H1 (cell line): ENCODE results near the gene TYRP1. TPM values are rescaled to one million over a fixed set of nuclear protein-coding genes. Genes with fewer than 3 reads are reported as not detected.

Source experiments
- CTCF ChIA-PET: fragments of 300-600 bp; sonication (Branson Sonifier 250); formaldehyde crosslinking; loops from one replicate; lab custom pipeline; 2021; ENCODE audit not compliant: partially characterized antibody; lab: Charles Lee
- POLR2A ChIA-PET: fragments of 300-600 bp; sonication (Branson Sonifier 250); formaldehyde crosslinking; loops from one replicate; lab custom pipeline; 2021; ENCODE audit warnings: inconsistent platforms; ENCODE audit not compliant: partially characterized antibody; lab: Charles Lee
- DNase-seq, 2 experiments: peaks; one replicate each; pipeline versions ENCODE4 v3.0.0 to v3.0.0-alpha.2; 2010 to 2022; ENCODE audit warnings: low spot score in 2 of 2, low read depth in 1 of 2, mixed read lengths in 1 of 2
- FAIRE-seq: peaks from 2 replicates; lab custom pipeline; 2011; peaks lifted over from hg19 to GRCh38; lab: Jason Lieb, UNC
- H2AFZ ChIP-seq: 2 replicates; pipeline ENCODE4 v1.8.1; 2012; ENCODE audit warnings: low read length, inconsistent platforms
- H2AK5ac ChIP-seq: 2 replicates; pipeline ENCODE4 v1.6.1; 2013; ENCODE audit warnings: low read depth, low read length
- H2BK120ac ChIP-seq: replicated peaks from 2 replicates; pipeline ENCODE3; 2013; ENCODE audit warnings: low read depth, low read length, inconsistent platforms
- H2BK12ac ChIP-seq: 2 replicates; pipeline ENCODE4 v1.6.1; 2013; ENCODE audit warnings: low read depth, low read length
- H2BK15ac ChIP-seq: 2 replicates; pipeline ENCODE4 v1.6.1; 2013; ENCODE audit warnings: low read length
- H2BK20ac ChIP-seq: 2 replicates; pipeline ENCODE4 v1.6.1; 2013; ENCODE audit warnings: low read length
- H2BK5ac ChIP-seq: 2 replicates; pipeline ENCODE4 v1.6.1; 2013; ENCODE audit warnings: low read depth, low read length
- H3K14ac ChIP-seq: 2 replicates; pipeline ENCODE4 v1.6.1; 2013; ENCODE audit warnings: inconsistent platforms; ENCODE audit not compliant: insufficient read length
- H3K18ac ChIP-seq: 2 replicates; pipeline ENCODE4 v1.6.1; 2013; ENCODE audit warnings: low read length; ENCODE audit errors: extremely low read depth
- H3K23ac ChIP-seq: 2 replicates; pipeline ENCODE4 v1.6.1; 2013; ENCODE audit warnings: inconsistent platforms; ENCODE audit not compliant: insufficient read length
- H3K23me2 ChIP-seq: 2 replicates; pipeline ENCODE4 v1.6.1; 2013; ENCODE audit warnings: low read depth, low read length
- H3K27ac ChIP-seq: 2 replicates; pipeline ENCODE4 v1.6.1; 2011; ENCODE audit warnings: low read depth, low read length, inconsistent platforms
- H3K27me3 ChIP-seq, 4 experiments: replicated peaks in 1 of 4; 1 replicate in 1 of 4; 2 replicates in 3 of 4; pipeline versions ENCODE4 v1.6.1 to v1.8.1; 2011 to 2013; ENCODE audit warnings: low read length in 3 of 4, mild to moderate bottlenecking in 3 of 4, inconsistent platforms in 2 of 4, mixed read lengths in 2 of 4, moderate library complexity in 1 of 4; ENCODE audit not compliant: control insufficient read depth in 3 of 4, insufficient read depth in 3 of 4; ENCODE audit errors: extremely low read depth in 1 of 4
- H3K36me3 ChIP-seq, 4 experiments: 2 replicates each; pipeline versions ENCODE4 v1.6.1 to v1.8.1; 2011 to 2013; ENCODE audit warnings: mild to moderate bottlenecking in 4 of 4, low read length in 3 of 4, moderate library complexity in 2 of 4, control low read depth in 1 of 4, inconsistent platforms in 1 of 4; ENCODE audit not compliant: insufficient read depth in 4 of 4, control insufficient read depth in 2 of 4
- H3K4ac ChIP-seq: replicated peaks from 2 replicates; pipeline ENCODE3; 2013; ENCODE audit warnings: low read length, low read depth, mixed read lengths, inconsistent platforms; ENCODE audit not compliant: insufficient read length
- H3K4me1 ChIP-seq, 4 experiments: replicated peaks in 1 of 4; 1 replicate in 1 of 4; 2 replicates in 3 of 4; pipeline versions ENCODE4 v1.6.1 to v1.8.1; 2011 to 2013; ENCODE audit warnings: low read length in 3 of 4, inconsistent platforms in 2 of 4, mixed read lengths in 1 of 4; ENCODE audit not compliant: insufficient read depth in 4 of 4, control insufficient read depth in 3 of 4
- H3K4me2 ChIP-seq, 2 experiments: 2 replicates each; pipeline versions ENCODE4 v1.6.1 to v1.8.1; 2011 to 2013; ENCODE audit warnings: low read depth in 2 of 2, low read length in 2 of 2, control low read depth in 1 of 2, inconsistent platforms in 1 of 2, mild to moderate bottlenecking in 1 of 2; ENCODE audit not compliant: insufficient read depth in 1 of 2
- H3K4me3 ChIP-seq, 4 experiments: fragments of 200-600, 300-600 bp in 1 of 4; sonication (generic), shearing (Covaris generic), sonication (Bioruptor Twin) in 1 of 4; 2 replicates each; pipeline versions ENCODE4 v1.5.1 to v1.8.1; 2011 to 2016; ENCODE audit warnings: low read length in 4 of 4, low read depth in 3 of 4, control low read depth in 2 of 4, inconsistent platforms in 2 of 4, mild to moderate bottlenecking in 2 of 4, mixed read lengths in 1 of 4, moderate library complexity in 1 of 4; ENCODE audit not compliant: insufficient read depth in 2 of 4; ENCODE audit errors: extremely low read depth in 1 of 4
- H3K56ac ChIP-seq: replicated peaks from 2 replicates; pipeline ENCODE3; 2013; ENCODE audit warnings: low read depth, mild to moderate bottlenecking, mixed read lengths, low read length, inconsistent platforms; ENCODE audit not compliant: insufficient read length
- H3K79me1 ChIP-seq: 2 replicates; pipeline ENCODE4 v1.6.1; 2013; ENCODE audit warnings: low read depth, low read length, control low read depth
- H3K79me2 ChIP-seq, 2 experiments: 2 replicates each; pipeline versions ENCODE4 v1.6.1 to v1.8.1; 2012 to 2013; ENCODE audit warnings: low read length in 2 of 2, mild to moderate bottlenecking in 2 of 2, inconsistent platforms in 1 of 2; ENCODE audit not compliant: insufficient read depth in 2 of 2, control insufficient read depth in 1 of 2
- H3K9ac ChIP-seq, 4 experiments: replicated peaks in 1 of 4; 1 replicate in 1 of 4; 2 replicates in 3 of 4; pipeline versions ENCODE4 v1.6.1 to v1.8.1; 2011 to 2013; ENCODE audit warnings: low read depth in 3 of 4, low read length in 3 of 4, control low read depth in 2 of 4, mild to moderate bottlenecking in 2 of 4, moderate library complexity in 2 of 4, inconsistent platforms in 1 of 4; ENCODE audit errors: extremely low read depth in 1 of 4
- H3K9me3 ChIP-seq, 2 experiments: 2 replicates each; pipeline versions ENCODE4 v1.6.1 to v1.8.1; 2012 to 2013; ENCODE audit warnings: mild to moderate bottlenecking in 2 of 2, moderate library complexity in 2 of 2, control low read depth in 1 of 2, inconsistent platforms in 1 of 2, low read depth in 1 of 2, low read length in 1 of 2, mixed read lengths in 1 of 2; ENCODE audit not compliant: insufficient read depth in 2 of 2
- H4K20me1 ChIP-seq, 2 experiments: replicated peaks in 1 of 2; 2 replicates each; pipeline versions ENCODE3 to v1.8.1; 2011 to 2013; ENCODE audit warnings: inconsistent platforms in 2 of 2, low read length in 2 of 2, mild to moderate bottlenecking in 1 of 2; ENCODE audit not compliant: insufficient read depth in 2 of 2, control insufficient read depth in 1 of 2
- H4K5ac ChIP-seq: 2 replicates; pipeline ENCODE4 v1.6.1; 2013; ENCODE audit warnings: low read length, low read depth, mixed read lengths, inconsistent platforms; ENCODE audit not compliant: insufficient read length
- H4K8ac ChIP-seq: 2 replicates; pipeline ENCODE4 v1.8.0; 2013; ENCODE audit warnings: mild to moderate bottlenecking, moderate library complexity, low read length, inconsistent platforms; ENCODE audit not compliant: insufficient read depth; ENCODE audit errors: extremely low read depth
- H4K91ac ChIP-seq: replicated peaks from 2 replicates; pipeline ENCODE3; 2013; ENCODE audit warnings: low read length, mixed read lengths, inconsistent platforms; ENCODE audit not compliant: insufficient read length
- BACH1 ChIP-seq: IDR thresholded peaks from 2 replicates; pipeline ENCODE4 v1.6.1; 2012; ENCODE audit warnings: low read length, improper control_type of control experiment
- BCL11A ChIP-seq, 2 experiments: IDR thresholded peaks; one replicate each; pipeline ENCODE4 v1.6.1; 2011; ENCODE audit warnings: low read depth in 2 of 2, low read length in 2 of 2, mild to moderate bottlenecking in 2 of 2
- CBX5 ChIP-seq: fragments of 300-800, 300-1000 bp; sonication (generic); IDR thresholded peaks from 2 replicates; pipeline ENCODE4 v1.7.1; 2016; ENCODE audit warnings: antibody characterized with exemption, low read length, low read depth
- GABPA ChIP-seq: IDR thresholded peaks from 2 replicates; pipeline ENCODE4 v1.6.1; 2011; ENCODE audit warnings: mild to moderate bottlenecking, low read length, moderate library complexity, borderline replicate concordance; ENCODE audit not compliant: insufficient read depth
- SAP30 ChIP-seq: fragments of 300-600 bp; sonication (generic); IDR thresholded peaks from 2 replicates; pipeline ENCODE4 v1.7.1; 2012; ENCODE audit warnings: low read length, moderate library complexity, mild to moderate bottlenecking, inconsistent platforms; ENCODE audit not compliant: insufficient read depth, insufficient replicate concordance
- TCF12 ChIP-seq: IDR thresholded peaks from 2 replicates; pipeline ENCODE4 v1.6.1; 2011; ENCODE audit warnings: low read depth, mild to moderate bottlenecking, low read length
- WGBS, 2 experiments: shearing (Covaris generic) in 1 of 2; methylation state at CpG; one replicate each; pipeline versions ENCODE4 v1.1.6 to v1.1.7; 2013 to 2015; ENCODE audit warnings: low lambda C conversion rate in 2 of 2, mixed read lengths in 2 of 2, inconsistent platforms in 1 of 2, low coverage in 1 of 2, missing lambda C conversion rate in 1 of 2; ENCODE audit not compliant: insufficient replicate concordance in 2 of 2, insufficient coverage in 1 of 2, insufficient read length in 1 of 2; ENCODE audit errors: extremely low coverage in 1 of 2, missing lambda C conversion rate in 1 of 2; 5-methylcytosine and 5-hydroxymethylcytosine counted together
- polyA plus RNA-seq, 7 experiments: library from polyadenylated mRNA; depleted of rRNA in 3 of 7; stranded (reverse) in 5 of 7; unstranded in 2 of 7; fragments of >200 nt in 5 of 7; fragments of 200-250 nt in 2 of 7; gene quantifications; 1 replicate in 5 of 7; 2 replicates in 1 of 7; 4 replicates in 1 of 7; pipeline versions ENCODE4 v1.2.1 to v1.2.3, GENCODE V29; 2011 to 2013; ENCODE audit warnings: missing spikeins in 2 of 7, mixed read lengths in 2 of 7
- total RNA-seq: library from RNA; stranded (reverse); fragmentation: NEBNext Ultra II Directional; extraction: Animal tissue kit (Norgen Biotek cat#: 25700); gene quantifications from 2 replicates; pipeline ENCODE4 v1.2.1, GENCODE V29; 2021

TYRP1 gene
- total and polyA plus RNA-seq, 2 of the 8 experiments (the other 6 are each of a cell fraction or from before 2014, with no cell fraction given) = 0.15 TPM; not detected in 1

DNA sequence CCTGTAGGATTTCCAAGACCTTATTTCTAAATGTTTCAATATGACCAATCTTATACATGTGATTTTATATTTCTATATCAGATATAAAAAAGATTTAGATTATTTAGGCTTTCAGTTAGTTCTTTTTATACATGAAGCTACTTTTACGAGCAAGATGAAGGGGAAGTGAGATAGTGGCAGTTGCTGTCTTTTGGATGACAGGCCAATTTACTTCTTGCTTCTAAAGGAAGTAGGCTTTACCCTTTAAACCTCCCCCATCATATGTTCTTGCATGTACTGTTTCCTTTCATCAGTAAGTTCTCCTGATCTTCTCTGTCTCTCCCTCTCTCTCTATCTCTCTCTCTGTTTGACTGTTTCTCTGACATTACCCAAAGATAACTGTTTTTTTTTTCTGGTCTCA lies 4.0 kb upstream of the TYRP1 start:
- no peaks in the 10 kb centered on the region for H3K36me3 ChIP-seq
- no peak overlapping the region for H2BK12ac ChIP-seq
- H3K27me3 ChIP-seq = no peaks in the 10 kb centered on the region
- H3K56ac ChIP-seq = no peak overlapping the region
- H4K20me1 ChIP-seq = no peaks in the 10 kb centered on the region
- H3K4me2 ChIP-seq = no peak overlapping the region
- no peak overlapping the region for H3K4me3 ChIP-seq
- CTCF ChIA-PET = no interaction called here
- no peak overlapping the region for H2AK5ac ChIP-seq
- no peak for DNase-seq
- FAIRE-seq = no peak
- no peak overlapping the region for H3K4ac ChIP-seq
- H4K8ac ChIP-seq = no peak overlapping the region
- no peak overlapping the region for H2BK15ac ChIP-seq
- TF ChIP-seq SAP30 (no peak), BCL11A (IDR thresholded peaks at IDR 0.05; ENCODE audit: low read depth in 2 of 2, low read length in 2 of 2) (no peak), BACH1 (no peak), TCF12 (no peak), CBX5 (no peak), GABPA (no peak)
- no peak overlapping the region for H4K91ac ChIP-seq
- H3K14ac ChIP-seq = no peak overlapping the region
- H3K27ac ChIP-seq = no peak overlapping the region
- H3K9me3 ChIP-seq = no peaks in the 10 kb centered on the region
- 89% methylated on average over 1 of the region's 1 CpG; no CpG with 5 or more reads in 1 of the 2 experiments for WGBS, 2 experiments
- H3K23me2 ChIP-seq = peaks cover 2% of the 10 kb centered on the region; the same call in 1 of the 2 replicates
- no peak overlapping the region for H2AFZ ChIP-seq
- no peak overlapping the region for H3K18ac ChIP-seq
- H3K4me1 ChIP-seq = no peaks in the 10 kb centered on the region
- no peaks in the 10 kb centered on the region for H3K79me2 ChIP-seq
- no peak overlapping the region for H4K5ac ChIP-seq
- H3K9ac ChIP-seq = no peak overlapping the region
- H2BK120ac ChIP-seq = no peak overlapping the region
- POLR2A ChIA-PET = no interaction called here
- H3K79me1 ChIP-seq = no peaks in the 10 kb centered on the region
- H3K23ac ChIP-seq = no peak overlapping the region
- H2BK20ac ChIP-seq = no peak overlapping the region
- H2BK5ac ChIP-seq = no peak overlapping the region
